Left forelimb (tissue), 1 donor: Measurements from ENCODE around the gene UGT1A6.

Source experiments
- DNase-seq: peaks from one replicate; pipeline ENCODE4 v3.0.0-alpha.2; 2018; ENCODE audit warnings: low spot score

Gene UGT1A6

GRCh38 chr2:233819884-233820773 lies 127.4 kb downstream of the UGT1A6 start:
- DNase-seq, result peak; percentile 31

- DNase-seq, result peak; percentile 15
Measured at GRCh38 chr2:233820774-233821105, 128.1 kb downstream of the UGT1A6 start.

GRCh38 chr2:233821196-233821595 lies 128.5 kb downstream of the UGT1A6 start:
- no peak for DNase-seq

GRCh38 chr2:233821709-233822100 lies 129.0 kb downstream of the UGT1A6 start:
- DNase-seq, result peak; percentile 9

GRCh38 chr2:233822101-233822771 lies 129.5 kb downstream of the UGT1A6 start:
- DNase-seq, result peak; percentile 44
